GM19452 (cell line): ENCODE data around the gene B4GALT6.

ENCODE experiments used
- ATAC-seq: cut with Tn5 transposase; IDR thresholded peaks from one replicate; pipeline ENCODE4 v1.9.1; 2021; ENCODE audit not compliant: unreplicated experiment

Gene B4GALT6

GRCh38 chr18:31694297-31694696 lies 9.9 kb upstream of the B4GALT6 start:
- ATAC-seq, result no peak

- no peak for ATAC-seq
Measured at GRCh38 chr18:31688606-31689005, 4.2 kb upstream of the B4GALT6 start.

- ATAC-seq, result no peak
Measured at GRCh38 chr18:31686986-31687928, 2.9 kb upstream of the B4GALT6 start.

- ATAC-seq, result no peak
Measured at GRCh38 chr18:31686572-31686971, 2.2 kb upstream of the B4GALT6 start.

- peak; percentile 67 for ATAC-seq
Measured at GRCh38 chr18:31685097-31686082, 1.0 kb upstream of the B4GALT6 start.

- no peak for ATAC-seq
Measured at GRCh38 chr18:31683968-31684278, 458 bp downstream of the B4GALT6 start.

GRCh38 chr18:31683106-31683505 lies 1.3 kb downstream of the B4GALT6 start:
- ATAC-seq, result no peak

GRCh38 chr18:31680831-31681568 lies 3.4 kb downstream of the B4GALT6 start:
- no peak for ATAC-seq

- no peak for ATAC-seq
Measured at GRCh38 chr18:31680433-31680811, 4.0 kb downstream of the B4GALT6 start.

GRCh38 chr18:31679791-31680432 lies 4.5 kb downstream of the B4GALT6 start:
- ATAC-seq, result no peak

GRCh38 chr18:31679133-31679742 lies 5.1 kb downstream of the B4GALT6 start:
- no peak for ATAC-seq

GRCh38 chr18:31678425-31678824 lies 6.0 kb downstream of the B4GALT6 start:
- no peak for ATAC-seq

- ATAC-seq, result no peak
Measured at GRCh38 chr18:31677592-31677991, 6.8 kb downstream of the B4GALT6 start.

GRCh38 chr18:31675404-31675803 lies 9.0 kb downstream of the B4GALT6 start:
- no peak for ATAC-seq

GRCh38 chr18:31672628-31673135 lies 11.7 kb downstream of the B4GALT6 start:
- ATAC-seq, result no peak

- no peak for ATAC-seq
Measured at GRCh38 chr18:31671951-31672350, 12.4 kb downstream of the B4GALT6 start.

GRCh38 chr18:31669541-31669940 lies 14.8 kb downstream of the B4GALT6 start:
- ATAC-seq, result no peak

- ATAC-seq, result no peak
Measured at GRCh38 chr18:31667185-31667584, 17.2 kb downstream of the B4GALT6 start.

- no peak for ATAC-seq
Measured at GRCh38 chr18:31666055-31666454, 18.3 kb downstream of the B4GALT6 start.

- ATAC-seq, result no peak
Measured at GRCh38 chr18:31664101-31664500, 20.3 kb downstream of the B4GALT6 start.
